HCT116 (cell line): ENCODE data around the gene TNFRSF6B. TPM values are rescaled to one million over a fixed set of nuclear protein-coding genes. Genes with fewer than 3 reads are reported as not detected.
"Not testable (repeated sequence)": the region's sequence is repeated elsewhere in the genome, so short reads cannot be mapped to it uniquely, and the experiment has no call there.

Experiments
- ATAC-seq: fragments of 200-7000 bp; cut with Tn5 transposase; 2 replicates; pipeline ENCODE4 v1.9.1; 2020; ENCODE audit warnings: mild to moderate bottlenecking, moderate library complexity
- BruUV-seq: library from RNA; stranded (reverse); fragments of 400-500 nt; replicated peaks from 2 replicates; lab custom pipeline; 2021; lab: Mats Ljungman, UMichigan
- CTCF ChIA-PET: fragments of 300-600 bp; sonication (Branson Sonifier 250); formaldehyde crosslinking; loops from one replicate; lab custom pipeline; 2021; ENCODE audit warnings: antibody characterized with exemption; lab: Charles Lee
- POLR2A ChIA-PET: fragments of 300-600, 350-600 bp; sonication (Branson Sonifier 250); formaldehyde crosslinking; loops from one replicate; lab custom pipeline; 2021; ENCODE audit warnings: antibody characterized with exemption; lab: Charles Lee
- RAD21 ChIA-PET, 2 experiments: fragments of 300-600 bp; sonication (Branson Sonifier 250); formaldehyde crosslinking; loops; one replicate each; lab custom pipeline; 2023; ENCODE audit warnings: low total read pairs in 2 of 2; ENCODE audit not compliant: uncharacterized antibody in 2 of 2, unreplicated experiment in 2 of 2, low non-redundant PET in 1 of 2; lab: Charles Lee
- DNase-seq: peaks from one replicate; pipeline ENCODE4 v3.0.0-alpha.2; 2010; ENCODE audit warnings: low read depth, low spot score
- H2AFZ ChIP-seq: fragments of 200-600 bp; shearing (Covaris generic), sonication (generic); 2 replicates; pipeline ENCODE4 v1.6.1; 2017; ENCODE audit warnings: low read depth, mixed run types, mixed read lengths, antibody characterized with exemption, low read length; ENCODE audit not compliant: poor library complexity, severe bottlenecking
- H3K27ac ChIP-seq: 2 replicates; pipeline ENCODE4 v1.5.1; 2012; ENCODE audit warnings: low read depth, low read length
- H3K27me3 ChIP-seq: fragments of 200-600 bp; sonication (generic); 2 replicates; pipeline ENCODE4 v1.6.1; 2016; ENCODE audit warnings: mixed run types, low read length, mixed read lengths; ENCODE audit not compliant: insufficient read depth
- H3K36me3 ChIP-seq, 2 experiments: fragments of 200-500 bp in 1 of 2; fragments of 200-600 bp in 1 of 2; sonication (Bioruptor generic) in 1 of 2; sonication (generic) in 1 of 2; 2 replicates each; pipeline versions ENCODE4 v1.5.1 to v1.6.1; 2014 to 2016; ENCODE audit warnings: low read length in 2 of 2, inconsistent platforms in 1 of 2, mixed read lengths in 1 of 2, mixed run types in 1 of 2; ENCODE audit not compliant: insufficient read depth in 2 of 2, control insufficient read depth in 1 of 2
- H3K4me1 ChIP-seq, 2 experiments: fragments of 200-600 bp in 1 of 2; sonication (generic) in 1 of 2; 2 replicates each; pipeline versions ENCODE4 v1.5.1 to v1.6.1; 2012 to 2017; ENCODE audit warnings: low read length in 2 of 2, inconsistent platforms in 1 of 2, mild to moderate bottlenecking in 1 of 2, mixed read lengths in 1 of 2, mixed run types in 1 of 2, moderate library complexity in 1 of 2; ENCODE audit not compliant: insufficient read depth in 2 of 2, control insufficient read depth in 1 of 2
- H3K4me2 ChIP-seq: fragments of 200-600 bp; sonication (generic); 2 replicates; pipeline ENCODE4 v1.6.1; 2017; ENCODE audit warnings: mixed run types, low read length, mixed read lengths
- H3K4me3 ChIP-seq, 2 experiments: fragments of 200-600 bp in 1 of 2; sonication (generic) in 1 of 2; replicated peaks in 1 of 2; 2 replicates each; pipeline ENCODE4 v1.5.1; 2011 to 2016; ENCODE audit warnings: low read length in 2 of 2, control low read depth in 1 of 2, low read depth in 1 of 2, mild to moderate bottlenecking in 1 of 2, mixed read lengths in 1 of 2, mixed run types in 1 of 2
- H3K79me2 ChIP-seq: fragments of 200-600 bp; sonication (generic); 2 replicates; pipeline ENCODE4 v1.6.1; 2017; ENCODE audit warnings: mild to moderate bottlenecking, mixed run types, low read length, moderate library complexity, mixed read lengths; ENCODE audit not compliant: insufficient read depth
- H3K9ac ChIP-seq: fragments of 200-600 bp; sonication (generic); 2 replicates; pipeline ENCODE4 v1.6.1; 2016; ENCODE audit warnings: low read length, mixed read lengths
- H3K9me2 ChIP-seq: fragments of 200-600 bp; sonication (generic), shearing (Covaris generic); 2 replicates; pipeline ENCODE4 v1.6.1; 2017; ENCODE audit warnings: mixed run types, mild to moderate bottlenecking, moderate library complexity; ENCODE audit not compliant: insufficient read depth
- H3K9me3 ChIP-seq, 2 experiments: fragments of 200-500 bp in 1 of 2; fragments of 200-600 bp in 1 of 2; sonication (Bioruptor generic) in 1 of 2; sonication (generic) in 1 of 2; 2 replicates each; pipeline ENCODE4 v1.6.1; 2014 to 2017; ENCODE audit warnings: low read length in 2 of 2, mixed read lengths in 2 of 2, inconsistent platforms in 1 of 2, low read depth in 1 of 2, mild to moderate bottlenecking in 1 of 2, mixed run types in 1 of 2, moderate library complexity in 1 of 2; ENCODE audit not compliant: control insufficient read depth in 1 of 2, insufficient read depth in 1 of 2
- H4K20me1 ChIP-seq: fragments of 200-600 bp; sonication (generic), shearing (Covaris generic); 2 replicates; pipeline ENCODE4 v1.6.1; 2017; ENCODE audit warnings: mixed run types, mild to moderate bottlenecking, moderate library complexity; ENCODE audit not compliant: insufficient read depth
- EGR1 ChIP-seq: IDR thresholded peaks from 2 replicates; pipeline ENCODE4 v1.6.1; 2012; ENCODE audit warnings: low read depth
- EZH2phosphoT487 ChIP-seq: fragments of 200-600 bp; IDR thresholded peaks from 2 replicates; pipeline ENCODE4 v1.6.1; 2018; ENCODE audit warnings: antibody characterized with exemption, borderline replicate concordance
- POLR2A ChIP-seq: IDR thresholded peaks from 2 replicates; pipeline ENCODE4 v1.7.0; 2011; ENCODE audit warnings: borderline replicate concordance; ENCODE audit not compliant: insufficient read depth, insufficient read length; ENCODE audit errors: extremely low read depth
- SP1 ChIP-seq: IDR thresholded peaks from 2 replicates; pipeline ENCODE4 v1.6.1; 2012; ENCODE audit warnings: low read depth
- YY1 ChIP-seq: IDR thresholded peaks from 2 replicates; pipeline ENCODE4 v1.6.1; 2011; ENCODE audit warnings: low read length, low read depth, moderate library complexity, mild to moderate bottlenecking; ENCODE audit not compliant: insufficient replicate concordance; ENCODE audit errors: extremely low read depth
- intact Hi-C: fragments of 100-400 bp; cut with micrococcal nuclease; formaldehyde crosslinking; loops from 2 replicates; pipeline ENCODE4 v1.10.0; 2022
- total RNA-seq: library from RNA; stranded (reverse); gene quantifications from one replicate; pipeline ENCODE4 v1.2.1, GENCODE V29; 2021; ENCODE audit not compliant: unreplicated experiment
- TF ChIP-seq, protein P1 (sequence below): IDR thresholded peaks from 2 replicates; pipeline ENCODE4 v1.6.1; 2011; ENCODE audit warnings: mild to moderate bottlenecking, low read length, moderate library complexity; ENCODE audit not compliant: insufficient replicate concordance; ENCODE audit errors: extremely low read depth
- TF ChIP-seq, protein P2 (sequence below): IDR thresholded peaks from 2 replicates; pipeline ENCODE4 v1.6.1; 2012; ENCODE audit warnings: low read depth
- TF ChIP-seq, protein P3 (sequence below): IDR thresholded peaks from 2 replicates; pipeline ENCODE4 v1.6.1; 2012
- TF ChIP-seq, protein P4 (sequence below), 3 experiments: fragments of 200-600 bp in 1 of 3; sonication (generic) in 1 of 3; IDR thresholded peaks in 2 of 3; conservative IDR thresholded peaks in 1 of 3; 2 replicates each; pipeline ENCODE4 v1.5.1; 2012 to 2017; ENCODE audit warnings: low read depth in 2 of 3, low read length in 2 of 3, antibody characterized with exemption in 1 of 3, borderline replicate concordance in 1 of 3, control low read depth in 1 of 3, mild to moderate bottlenecking in 1 of 3, mixed read lengths in 1 of 3, mixed run types in 1 of 3, moderate library complexity in 1 of 3; ENCODE audit not compliant: insufficient read depth in 1 of 3

The TNFRSF6B gene
- total RNA-seq, 1 experiment from 2014 or later = 147 TPM

DNA sequence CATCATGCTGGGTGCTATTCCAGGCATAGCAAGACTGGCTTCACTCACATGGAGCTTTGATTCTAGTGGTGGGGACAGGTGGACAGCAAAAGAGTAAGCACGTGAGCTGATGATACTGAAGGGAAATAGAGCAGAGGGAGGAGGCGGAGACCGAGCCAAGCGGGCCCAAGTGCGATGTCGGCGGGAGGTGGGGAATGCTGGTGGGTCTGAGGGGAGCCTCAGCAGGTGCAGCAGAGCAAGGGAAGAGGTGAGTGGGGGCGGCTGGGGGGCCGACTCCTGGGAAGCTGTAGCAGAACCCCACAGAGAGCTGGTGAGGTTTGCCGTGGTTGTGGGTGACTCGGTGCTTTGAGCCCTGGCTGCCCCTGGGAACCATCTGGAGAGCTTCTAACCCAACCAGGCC is 28.1 kb upstream of the TNFRSF6B start:
- intact Hi-C loops = no loop called here
- Histone ChIP-seq H3K27ac (no peak overlapping the region), H3K9me2 (no peaks in the 10 kb centered on the region), H3K27me3 (no peaks in the 10 kb centered on the region), H3K79me2 (peaks cover 18% of the 10 kb centered on the region; the same call in 1 of the 2 replicates), H3K9ac (no peak overlapping the region), H3K36me3 (peaks cover 12 to 37% of the 10 kb centered on the region in 2 experiments), H3K4me2 (no peak overlapping the region), H3K4me3 (no peak overlapping the region), H4K20me1 (no peaks in the 10 kb centered on the region), H3K4me1 (no peaks in the 10 kb centered on the region), H2AFZ (no peak overlapping the region), H3K9me3 (no peaks in the 10 kb centered on the region)
- no TSS peak for BruUV-seq
- POLR2A ChIA-PET = no interaction called here
- DNase-seq = no peak
- no peak for ATAC-seq
- CTCF ChIA-PET = no interaction called here
- no peak for TF ChIP-seq YY1
- no peak for TF ChIP-seq SP1
- TF ChIP-seq, protein P1, sequence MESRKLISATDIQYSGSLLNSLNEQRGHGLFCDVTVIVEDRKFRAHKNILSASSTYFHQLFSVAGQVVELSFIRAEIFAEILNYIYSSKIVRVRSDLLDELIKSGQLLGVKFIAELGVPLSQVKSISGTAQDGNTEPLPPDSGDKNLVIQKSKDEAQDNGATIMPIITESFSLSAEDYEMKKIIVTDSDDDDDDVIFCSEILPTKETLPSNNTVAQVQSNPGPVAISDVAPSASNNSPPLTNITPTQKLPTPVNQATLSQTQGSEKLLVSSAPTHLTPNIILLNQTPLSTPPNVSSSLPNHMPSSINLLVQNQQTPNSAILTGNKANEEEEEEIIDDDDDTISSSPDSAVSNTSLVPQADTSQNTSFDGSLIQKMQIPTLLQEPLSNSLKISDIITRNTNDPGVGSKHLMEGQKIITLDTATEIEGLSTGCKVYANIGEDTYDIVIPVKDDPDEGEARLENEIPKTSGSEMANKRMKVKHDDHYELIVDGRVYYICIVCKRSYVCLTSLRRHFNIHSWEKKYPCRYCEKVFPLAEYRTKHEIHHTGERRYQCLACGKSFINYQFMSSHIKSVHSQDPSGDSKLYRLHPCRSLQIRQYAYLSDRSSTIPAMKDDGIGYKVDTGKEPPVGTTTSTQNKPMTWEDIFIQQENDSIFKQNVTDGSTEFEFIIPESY = no peak
- no peak for TF ChIP-seq POLR2A
- TF ChIP-seq, protein P2, sequence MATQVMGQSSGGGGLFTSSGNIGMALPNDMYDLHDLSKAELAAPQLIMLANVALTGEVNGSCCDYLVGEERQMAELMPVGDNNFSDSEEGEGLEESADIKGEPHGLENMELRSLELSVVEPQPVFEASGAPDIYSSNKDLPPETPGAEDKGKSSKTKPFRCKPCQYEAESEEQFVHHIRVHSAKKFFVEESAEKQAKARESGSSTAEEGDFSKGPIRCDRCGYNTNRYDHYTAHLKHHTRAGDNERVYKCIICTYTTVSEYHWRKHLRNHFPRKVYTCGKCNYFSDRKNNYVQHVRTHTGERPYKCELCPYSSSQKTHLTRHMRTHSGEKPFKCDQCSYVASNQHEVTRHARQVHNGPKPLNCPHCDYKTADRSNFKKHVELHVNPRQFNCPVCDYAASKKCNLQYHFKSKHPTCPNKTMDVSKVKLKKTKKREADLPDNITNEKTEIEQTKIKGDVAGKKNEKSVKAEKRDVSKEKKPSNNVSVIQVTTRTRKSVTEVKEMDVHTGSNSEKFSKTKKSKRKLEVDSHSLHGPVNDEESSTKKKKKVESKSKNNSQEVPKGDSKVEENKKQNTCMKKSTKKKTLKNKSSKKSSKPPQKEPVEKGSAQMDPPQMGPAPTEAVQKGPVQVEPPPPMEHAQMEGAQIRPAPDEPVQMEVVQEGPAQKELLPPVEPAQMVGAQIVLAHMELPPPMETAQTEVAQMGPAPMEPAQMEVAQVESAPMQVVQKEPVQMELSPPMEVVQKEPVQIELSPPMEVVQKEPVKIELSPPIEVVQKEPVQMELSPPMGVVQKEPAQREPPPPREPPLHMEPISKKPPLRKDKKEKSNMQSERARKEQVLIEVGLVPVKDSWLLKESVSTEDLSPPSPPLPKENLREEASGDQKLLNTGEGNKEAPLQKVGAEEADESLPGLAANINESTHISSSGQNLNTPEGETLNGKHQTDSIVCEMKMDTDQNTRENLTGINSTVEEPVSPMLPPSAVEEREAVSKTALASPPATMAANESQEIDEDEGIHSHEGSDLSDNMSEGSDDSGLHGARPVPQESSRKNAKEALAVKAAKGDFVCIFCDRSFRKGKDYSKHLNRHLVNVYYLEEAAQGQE = no peak
- no peak for TF ChIP-seq EZH2phosphoT487
- TF ChIP-seq, protein P3, sequence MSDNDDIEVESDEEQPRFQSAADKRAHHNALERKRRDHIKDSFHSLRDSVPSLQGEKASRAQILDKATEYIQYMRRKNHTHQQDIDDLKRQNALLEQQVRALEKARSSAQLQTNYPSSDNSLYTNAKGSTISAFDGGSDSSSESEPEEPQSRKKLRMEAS = no peak
- TF ChIP-seq, protein P4, sequence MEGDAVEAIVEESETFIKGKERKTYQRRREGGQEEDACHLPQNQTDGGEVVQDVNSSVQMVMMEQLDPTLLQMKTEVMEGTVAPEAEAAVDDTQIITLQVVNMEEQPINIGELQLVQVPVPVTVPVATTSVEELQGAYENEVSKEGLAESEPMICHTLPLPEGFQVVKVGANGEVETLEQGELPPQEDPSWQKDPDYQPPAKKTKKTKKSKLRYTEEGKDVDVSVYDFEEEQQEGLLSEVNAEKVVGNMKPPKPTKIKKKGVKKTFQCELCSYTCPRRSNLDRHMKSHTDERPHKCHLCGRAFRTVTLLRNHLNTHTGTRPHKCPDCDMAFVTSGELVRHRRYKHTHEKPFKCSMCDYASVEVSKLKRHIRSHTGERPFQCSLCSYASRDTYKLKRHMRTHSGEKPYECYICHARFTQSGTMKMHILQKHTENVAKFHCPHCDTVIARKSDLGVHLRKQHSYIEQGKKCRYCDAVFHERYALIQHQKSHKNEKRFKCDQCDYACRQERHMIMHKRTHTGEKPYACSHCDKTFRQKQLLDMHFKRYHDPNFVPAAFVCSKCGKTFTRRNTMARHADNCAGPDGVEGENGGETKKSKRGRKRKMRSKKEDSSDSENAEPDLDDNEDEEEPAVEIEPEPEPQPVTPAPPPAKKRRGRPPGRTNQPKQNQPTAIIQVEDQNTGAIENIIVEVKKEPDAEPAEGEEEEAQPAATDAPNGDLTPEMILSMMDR (IDR thresholded peaks at IDR 0.05 in 2 of 3, conservative IDR thresholded peaks at IDR 0.05 in 1 of 3; ENCODE audit: borderline replicate concordance in 1 of 3, insufficient read depth in 1 of 3, low read depth in 2 of 3, low read length in 2 of 3) = no peak
- no peak for TF ChIP-seq EGR1
- RAD21 ChIA-PET = no interaction called here

DNA sequence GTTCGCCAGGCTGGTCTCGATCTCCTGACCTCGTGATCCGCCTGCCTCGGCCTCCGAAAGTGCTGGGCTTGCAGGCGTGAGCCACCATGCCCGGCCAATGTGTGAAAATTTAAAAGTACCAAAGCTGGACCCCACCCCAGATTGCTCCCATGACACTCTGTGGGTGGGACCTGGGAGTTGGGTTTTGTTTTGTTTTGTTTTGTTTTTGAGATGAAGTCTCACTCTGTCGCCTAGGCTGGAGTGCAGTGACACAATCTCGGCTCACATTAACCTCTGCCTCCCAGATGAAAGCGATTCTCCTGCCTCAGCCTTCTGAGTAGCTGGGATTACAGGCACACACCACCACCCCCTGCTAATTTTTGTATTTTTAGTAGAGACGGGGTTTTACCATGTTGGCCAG is 24.8 kb upstream of the TNFRSF6B start:
- H3K27me3 ChIP-seq, H3K4me2 ChIP-seq, BruUV-seq, H3K79me2 ChIP-seq, H3K9me2 ChIP-seq, H2AFZ ChIP-seq, H3K4me1 ChIP-seq, H4K20me1 ChIP-seq, H3K9ac ChIP-seq, CTCF ChIA-PET, DNase-seq, intact Hi-C loops, H3K27ac ChIP-seq, RAD21 ChIA-PET, ATAC-seq, H3K9me3 ChIP-seq, H3K4me3 ChIP-seq: not testable (repeated sequence)
- POLR2A ChIA-PET = interaction anchor here (1.3 kb wide), 1 partner anchor 11 kb away, joined by 3 read pairs; no protein-coding TSS in a partner anchor
- peaks cover 11 to 30% of the 10 kb centered on the region in 2 experiments for H3K36me3 ChIP-seq
